ENCODE measurements around the gene RRP1B. TPM values are rescaled to one million over a fixed set of nuclear protein-coding genes. Genes with fewer than 3 reads are reported as not detected.

RRP1B gene
- polyA plus RNA-seq, 2 of the 4 experiments (the other 2 are of a cell fraction), result 32.5 TPM

- Histone ChIP-seq H3K27ac (peak overlapping the region; percentile 97 to 98), H3K4me1 (peaks cover 45% of the 10 kb centered on the region), H3K4me2 (peak overlapping the region; percentile 72), H3K4me3 (no peak overlapping the region), H3K9me3 (no peaks in the 10 kb centered on the region)
- TF ChIP-seq GATA3 (IDR thresholded peaks at IDR 0.05; ENCODE audit: borderline replicate concordance), result no peak
- TF ChIP-seq JUNB (IDR thresholded peaks at IDR 0.05), result no peak
- TF ChIP-seq REST (IDR thresholded peaks at IDR 0.05), result no peak
- TF ChIP-seq PBX3 (IDR thresholded peaks at IDR 0.05), result no peak
- no peak for TF ChIP-seq E2F6 (IDR thresholded peaks at IDR 0.05; ENCODE audit: borderline replicate concordance, low read depth)
- TF ChIP-seq RCOR1 (IDR thresholded peaks at IDR 0.05; ENCODE audit: low read depth, low read length), result no peak
- no peak for TF ChIP-seq ZC3H11A (IDR thresholded peaks at IDR 0.05)
- TF ChIP-seq EHF (CRISPR knock-in tag; IDR thresholded peaks at IDR 0.05), result no peak
- TF ChIP-seq RAD21 (conservative IDR thresholded peaks at IDR 0.05 in 1 of 2, IDR thresholded peaks at IDR 0.05 in 1 of 2), result no peak
- TF ChIP-seq RNF2 (IDR thresholded peaks at IDR 0.05; ENCODE audit: borderline replicate concordance, low read depth), result no peak
- no peak for TF ChIP-seq CTCF (IDR thresholded peaks at IDR 0.05)
- no peak for TF ChIP-seq ELK1 (IDR thresholded peaks at IDR 0.05; ENCODE audit: low read depth, low read length)
- POLR2A ChIA-PET, result interaction anchor here (0.6 to 1.1 kb wide), 2 partner anchors 33 to 56 kb away, joined by 4 to 6 read pairs; no protein-coding TSS in a partner anchor
- 71% methylated on average over 4 of the region's 4 CpGs for WGBS (ENCODE audit: missing lambda C conversion rate)
- ATAC-seq (no peak), DNase-seq (ENCODE audit: low read depth in 1 of 2, low spot score in 1 of 2) (no peak), FAIRE-seq (no peak)
- CTCF ChIA-PET, result interaction anchor here (0.7 to 4.4 kb wide), 6 partner anchors 16 to 452 kb away, joined by 3 to 49 read pairs (median 8); no protein-coding TSS in a partner anchor
Measured at GRCh38 chr21:43644071-43644470, 15.3 kb upstream of the RRP1B start.

- CTCF ChIA-PET, result interaction anchor here (0.7 to 4.4 kb wide), 12 partner anchors 17 to 453 kb away, joined by 3 to 49 read pairs (median 4); no protein-coding TSS in a partner anchor
- H3K4me3 ChIP-seq, result no peak overlapping the region
- H3K4me1 ChIP-seq, result peaks cover 40% of the 10 kb centered on the region
- TF ChIP-seq MAX (IDR thresholded peaks at IDR 0.05) (peak; percentile 44; the same call in 1 of the 2 replicates), HDAC2 (IDR thresholded peaks at IDR 0.05) (no peak), EHF (CRISPR knock-in tag; IDR thresholded peaks at IDR 0.05) (0 out of 2 replicates have a peak, but pooled peaks have one; percentile 38), RAD21 (conservative IDR thresholded peaks at IDR 0.05 in 1 of 2, IDR thresholded peaks at IDR 0.05 in 1 of 2) (peak in 1 of 2 experiments; percentile 18; a peak in 1 of 5 replicates), ZSCAN20 (CRISPR knock-in tag; IDR thresholded peaks at IDR 0.05) (no peak), FOSL2 (IDR thresholded peaks at IDR 0.05) (no peak), FOSL2 (CRISPR knock-in tag; IDR thresholded peaks at IDR 0.05) (peak; percentile 35)
- 18% methylated on average over 6 of the region's 6 CpGs for WGBS (ENCODE audit: missing lambda C conversion rate)
- FAIRE-seq (no peak), DNase-seq (ENCODE audit: low read depth in 1 of 2, low spot score in 1 of 2) (peak in 1 of 2 experiments; percentile 46), ATAC-seq (peak in 1 of 2 experiments; percentile 51; a peak in 3 of 6 replicates)
- peak overlapping the region; percentile 72 for H3K4me2 ChIP-seq
- H3K9me3 ChIP-seq, result no peaks in the 10 kb centered on the region
- POLR2A ChIA-PET, result interaction anchor here (0.6 to 1.6 kb wide), 4 partner anchors 33 to 301 kb away, joined by 4 to 6 read pairs (median 4); no protein-coding TSS in a partner anchor
- peak overlapping the region; percentile 97 to 98 for H3K27ac ChIP-seq
Measured at GRCh38 chr21:43644609-43645008, 14.8 kb upstream of the RRP1B start.
